Peyer's patch (tissue), 4 donors: ENCODE data around the gene CA7.

Source experiments
- CTCF ChIP-seq, 6 experiments: fragments of 450-650 bp in 4 of 6; fragments of 200-600 bp in 2 of 6; sonication (generic) in 1 of 6; IDR thresholded peaks; one replicate each; pipeline ENCODE4 v1.5.1; 2017 to 2019; ENCODE audit warnings: antibody characterized with exemption in 6 of 6, mild to moderate bottlenecking in 3 of 6, moderate library complexity in 1 of 6
- POLR2A ChIP-seq, 2 donors: fragments of 450-650 bp; IDR thresholded peaks; one replicate each; pipeline ENCODE4 v1.5.1; 2017; ENCODE audit warnings: antibody characterized with exemption in 2 of 2, mild to moderate bottlenecking in 2 of 2, moderate library complexity in 2 of 2

GRCh38 chr16:66814734-66815133 is 29.5 kb upstream of the CA7 start:
- no peak for TF ChIP-seq CTCF (IDR thresholded peaks at IDR 0.05)
- no peak for TF ChIP-seq POLR2A (IDR thresholded peaks at IDR 0.05)
